NT2/D1 (cell line): ENCODE measurements around the gene TMEM198.

Experiments
- DNase-seq: peaks from one replicate; pipeline ENCODE4 v3.0.0-alpha.2; 2011; ENCODE audit warnings: low read depth, low spot score
- H3K27me3 ChIP-seq: 2 replicates; pipeline ENCODE4 v1.6.0; 2011; ENCODE audit warnings: mild to moderate bottlenecking; ENCODE audit not compliant: insufficient read length, insufficient read depth
- H3K36me3 ChIP-seq: 2 replicates; pipeline ENCODE4 v1.6.1; 2011; ENCODE audit warnings: mild to moderate bottlenecking, low read length, mixed read lengths; ENCODE audit not compliant: insufficient read depth, insufficient read length
- H3K4me1 ChIP-seq: 2 replicates; pipeline ENCODE4 v1.5.1; 2011; ENCODE audit not compliant: insufficient read depth, insufficient read length
- H3K4me3 ChIP-seq: 2 replicates; pipeline ENCODE4 v1.5.1; 2011; ENCODE audit warnings: low read depth; ENCODE audit not compliant: insufficient read length
- H3K9ac ChIP-seq: 2 replicates; pipeline ENCODE4 v1.6.0; 2011; ENCODE audit warnings: low read depth; ENCODE audit not compliant: insufficient read length
- H3K9me3 ChIP-seq: 2 replicates; pipeline ENCODE4 v1.5.1; 2011; ENCODE audit warnings: mild to moderate bottlenecking, low read length; ENCODE audit not compliant: insufficient read depth
- SUZ12 ChIP-seq: IDR thresholded peaks from 2 replicates; pipeline ENCODE4 v1.6.1; 2011; ENCODE audit not compliant: insufficient read length, insufficient read depth; ENCODE audit errors: extremely low read depth
- YY1 ChIP-seq: IDR thresholded peaks from 2 replicates; pipeline ENCODE4 v1.6.1; 2011; ENCODE audit not compliant: insufficient read length, insufficient read depth
- ZNF274 ChIP-seq: IDR thresholded peaks from 2 replicates; pipeline ENCODE4 v1.6.1; 2011; ENCODE audit warnings: mild to moderate bottlenecking, low read depth, low read length

Gene TMEM198

GRCh38 chr2:219506153-219506801, 37.6 kb upstream of the TMEM198 start:
- H3K9ac ChIP-seq, result peak overlapping the region; percentile 54

GRCh38 chr2:219506802-219507526, 36.9 kb upstream of the TMEM198 start:
- no peak overlapping the region for H3K4me3 ChIP-seq
- H3K4me1 ChIP-seq, result peaks cover 28% of the 10 kb centered on the region
- no peaks in the 10 kb centered on the region for H3K9me3 ChIP-seq
- peaks cover 7% of the 10 kb centered on the region for H3K27me3 ChIP-seq
- H3K36me3 ChIP-seq, result peaks cover 56% of the 10 kb centered on the region
- TF ChIP-seq ZNF274, result no peak
- TF ChIP-seq YY1, result no peak
- TF ChIP-seq SUZ12, result no peak
- peak overlapping the region; percentile 75 for H3K9ac ChIP-seq
- DNase-seq, result no peak

More at GRCh38 chr2:219506153-219506801, 37.6 kb upstream of the TMEM198 start:
- DNase-seq, result no peak
- TF ChIP-seq YY1 (no peak), SUZ12 (no peak), ZNF274 (no peak)
- H3K36me3 ChIP-seq, result peaks cover 58% of the 10 kb centered on the region
- H3K4me3 ChIP-seq, result no peak overlapping the region
- peaks cover 32% of the 10 kb centered on the region for H3K4me1 ChIP-seq
- H3K27me3 ChIP-seq, result peaks cover 4% of the 10 kb centered on the region
- H3K9me3 ChIP-seq, result no peaks in the 10 kb centered on the region

GRCh38 chr2:219507581-219508443, 36.0 kb upstream of the TMEM198 start:
- H3K4me3 ChIP-seq, result no peak overlapping the region
- TF ChIP-seq ZNF274 (no peak), YY1 (no peak), SUZ12 (no peak)
- no peaks in the 10 kb centered on the region for H3K9me3 ChIP-seq
- peaks cover 16% of the 10 kb centered on the region for H3K27me3 ChIP-seq
- peaks cover 48% of the 10 kb centered on the region for H3K36me3 ChIP-seq
- H3K9ac ChIP-seq, result peak overlapping the region; percentile 75
- H3K4me1 ChIP-seq, result peaks cover 30% of the 10 kb centered on the region
- no peak for DNase-seq

- no peak for TF ChIP-seq ZNF274
- TF ChIP-seq SUZ12, result no peak
- no peak for TF ChIP-seq YY1
- no peak for DNase-seq
- Histone ChIP-seq H3K4me1 (peaks cover 36% of the 10 kb centered on the region), H3K9ac (no peak overlapping the region), H3K27me3 (peaks cover 22% of the 10 kb centered on the region), H3K4me3 (no peak overlapping the region), H3K36me3 (peaks cover 46% of the 10 kb centered on the region), H3K9me3 (no peaks in the 10 kb centered on the region)
Measured at GRCh38 chr2:219508444-219508734, 35.4 kb upstream of the TMEM198 start.

- no peak for TF ChIP-seq ZNF274
- TF ChIP-seq SUZ12, result no peak
- no peak for TF ChIP-seq YY1
- no peak for DNase-seq
- peak overlapping the region; percentile 65 for H3K9ac ChIP-seq
- peaks cover 38% of the 10 kb centered on the region for H3K36me3 ChIP-seq
- H3K9me3 ChIP-seq, result no peaks in the 10 kb centered on the region
- H3K27me3 ChIP-seq, result peaks cover 26% of the 10 kb centered on the region
- H3K4me1 ChIP-seq, result peaks cover 42% of the 10 kb centered on the region
- H3K4me3 ChIP-seq, result peak overlapping the region; percentile 37
Measured at GRCh38 chr2:219508971-219509779, 34.7 kb upstream of the TMEM198 start.

GRCh38 chr2:219509780-219510511, 33.9 kb upstream of the TMEM198 start:
- Histone ChIP-seq H3K27me3 (peaks cover 33% of the 10 kb centered on the region), H3K9ac (peak overlapping the region; percentile 65), H3K4me1 (peaks cover 44% of the 10 kb centered on the region), H3K36me3 (peaks cover 30% of the 10 kb centered on the region), H3K9me3 (no peaks in the 10 kb centered on the region), H3K4me3 (peak overlapping the region; percentile 37)
- no peak for DNase-seq
- TF ChIP-seq SUZ12, result no peak
- TF ChIP-seq YY1, result no peak
- TF ChIP-seq ZNF274, result no peak
